ENCODE measurements around the gene GTF3C2.
A peak's percentile ranks its signal among the peaks of the same experiment; 100 is the strongest.

GRCh38 chr2:27291865-27292264, 64.7 kb downstream of the GTF3C2 start:
- TF ChIP-seq POLR2A (IDR thresholded peaks at IDR 0.05) (peak in 1 of 2 donors; percentile 59), CTCF (IDR thresholded peaks at IDR 0.05 in 4 of 5, conservative IDR thresholded peaks at IDR 0.05 in 1 of 5) (peak in 3 of 5 experiments; percentile 11 to 50 (median 16))

Data from gastrocnemius medialis (tissue), 4 donors.